ENCODE measurements around the gene MYL12A. TPM values are rescaled to one million over a fixed set of nuclear protein-coding genes. Genes with fewer than 3 reads are reported as not detected.

Gene MYL12A
- total RNA-seq, 1 experiment from 2014 or later = 810 TPM

- DNase-seq (ENCODE audit: low read depth) = peak; percentile 76
Observed at GRCh38 chr18:3281456-3282400, 34.1 kb downstream of the MYL12A start.

DNA sequence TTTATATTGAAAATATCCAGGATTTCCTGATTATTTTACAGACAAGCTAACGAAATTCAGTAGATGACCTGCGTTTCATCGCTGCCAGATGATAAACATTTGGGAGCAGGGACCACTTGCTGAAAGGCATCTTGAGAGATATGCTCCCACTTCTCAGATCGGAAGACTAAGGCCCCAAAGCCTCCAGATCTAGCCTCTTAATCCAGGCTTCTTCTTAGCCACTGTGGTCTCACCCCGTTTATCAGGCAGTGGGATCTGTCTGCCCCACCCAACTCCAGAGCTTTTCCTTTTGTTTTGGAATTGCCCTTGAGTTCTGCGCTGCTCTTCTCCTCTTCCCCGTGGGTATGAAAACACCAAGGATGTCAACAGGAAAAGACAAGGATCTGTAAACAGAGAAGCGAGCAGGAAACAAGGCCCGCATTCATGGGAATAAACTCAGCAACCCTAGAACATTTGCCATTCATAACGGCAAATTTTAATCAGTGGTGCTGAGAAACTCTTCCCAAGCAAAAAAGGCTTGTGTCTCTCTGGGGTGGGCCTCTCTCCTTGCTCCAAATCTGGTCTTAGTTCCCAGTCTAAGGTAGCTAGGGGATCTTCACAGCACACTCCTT is 35.8 kb downstream of the MYL12A start:
- DNase-seq (ENCODE audit: low read depth) = no peak

GRCh38 chr18:3283908-3284307 is 36.3 kb downstream of the MYL12A start:
- no peak for DNase-seq (ENCODE audit: low read depth)

GRCh38 chr18:3284501-3284900 is 36.9 kb downstream of the MYL12A start:
- no peak for DNase-seq (ENCODE audit: low read depth)

DNA sequence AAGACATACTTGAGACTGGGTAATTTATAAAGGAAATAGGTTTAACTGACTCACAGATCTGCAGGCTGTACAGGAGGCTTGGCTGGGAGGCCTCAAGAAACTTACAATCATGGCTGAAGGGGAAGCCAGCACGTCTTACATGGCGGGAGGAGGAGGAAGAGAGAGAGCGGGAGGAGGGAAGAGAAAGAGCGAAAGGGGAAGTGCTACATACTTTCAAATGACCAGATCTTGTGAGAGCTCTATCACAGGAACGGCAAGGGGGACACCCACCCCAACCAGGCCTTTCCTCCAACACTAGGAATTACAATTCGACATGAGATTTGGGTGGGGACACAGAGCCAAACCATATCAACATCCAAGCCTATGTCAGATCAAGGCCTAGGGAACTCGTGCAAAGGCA is 38.6 kb downstream of the MYL12A start:
- DNase-seq (ENCODE audit: low read depth) = no peak

- DNase-seq (ENCODE audit: low read depth) = no peak
Observed at GRCh38 chr18:3293196-3293951, 45.8 kb downstream of the MYL12A start.

- DNase-seq (ENCODE audit: low read depth) = peak; percentile 60
Observed at GRCh38 chr18:3294435-3295080, 47.0 kb downstream of the MYL12A start.

- peak; percentile 76 for DNase-seq (ENCODE audit: low read depth)
Observed at GRCh38 chr18:3297025-3297984, 49.7 kb downstream of the MYL12A start.

DNA sequence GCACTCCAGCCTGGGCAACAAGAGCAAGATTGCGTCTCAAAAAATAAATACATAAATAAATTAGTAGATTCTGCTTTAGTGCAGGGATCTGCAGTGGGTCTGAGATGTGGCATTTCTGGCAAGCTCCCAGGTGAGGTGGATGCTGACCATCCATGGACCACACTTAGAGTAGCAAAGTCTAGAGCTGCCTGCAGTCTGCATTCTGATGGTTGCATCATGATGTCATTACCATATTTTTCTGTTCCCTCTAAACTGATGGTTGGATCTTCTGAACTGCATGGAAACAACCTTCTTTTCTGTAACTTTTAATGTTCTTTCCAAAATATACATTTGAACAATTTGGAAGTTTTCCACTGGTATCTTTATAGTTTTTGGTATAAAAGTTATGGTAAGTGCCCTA is 57.2 kb downstream of the MYL12A start:
- no peak for DNase-seq (ENCODE audit: low read depth)

- peak; percentile 95 for DNase-seq (ENCODE audit: low read depth)
Observed at GRCh38 chr18:3305354-3305762, 57.8 kb downstream of the MYL12A start.

Other genes with a start within 250 kb of the MYL12A start
- 29.5 and 36.2 TPM in 2 replicates for gene LPIN2, start 234.7 kb upstream of the MYL12A start, total RNA-seq (2014; rRNA removed; shearing (Covaris generic))
- 0.10 TPM in 1 of 2 replicates, not detected in the other for gene MYOM1, start 27.8 kb upstream of the MYL12A start, total RNA-seq (2014; rRNA removed; shearing (Covaris generic))
- 528 and 607 TPM in 2 replicates for gene MYL12B, start 14.3 kb downstream of the MYL12A start, total RNA-seq (2014; rRNA removed; shearing (Covaris generic))
- gene TGIF1, start 202.4 kb downstream of the MYL12A start, total RNA-seq (2014; rRNA removed; shearing (Covaris generic)) = 113 and 126 TPM in 2 replicates

Data from M059J (cell line).